Hindlimb muscle (tissue), 1 donor: ENCODE measurements around the gene SAMD5. TPM values are rescaled to one million over a fixed set of nuclear protein-coding genes. Genes with fewer than 3 reads are reported as not detected.
"Not testable (repeated sequence)": the region's sequence is repeated elsewhere in the genome, so short reads cannot be mapped to it uniquely, and the experiment has no call there.

Experiments
- DNase-seq: peaks from one replicate; pipeline ENCODE4 v3.0.0-alpha.2; 2013
- polyA plus RNA-seq: library from polyadenylated mRNA; unstranded; fragments of 120-200 nt; gene quantifications from one replicate; pipeline ENCODE4 v1.2.1, GENCODE V29; 2013; ENCODE audit not compliant: insufficient read length

SAMD5 gene
- polyA plus RNA-seq, 1 donor: 2.1 TPM

DNA sequence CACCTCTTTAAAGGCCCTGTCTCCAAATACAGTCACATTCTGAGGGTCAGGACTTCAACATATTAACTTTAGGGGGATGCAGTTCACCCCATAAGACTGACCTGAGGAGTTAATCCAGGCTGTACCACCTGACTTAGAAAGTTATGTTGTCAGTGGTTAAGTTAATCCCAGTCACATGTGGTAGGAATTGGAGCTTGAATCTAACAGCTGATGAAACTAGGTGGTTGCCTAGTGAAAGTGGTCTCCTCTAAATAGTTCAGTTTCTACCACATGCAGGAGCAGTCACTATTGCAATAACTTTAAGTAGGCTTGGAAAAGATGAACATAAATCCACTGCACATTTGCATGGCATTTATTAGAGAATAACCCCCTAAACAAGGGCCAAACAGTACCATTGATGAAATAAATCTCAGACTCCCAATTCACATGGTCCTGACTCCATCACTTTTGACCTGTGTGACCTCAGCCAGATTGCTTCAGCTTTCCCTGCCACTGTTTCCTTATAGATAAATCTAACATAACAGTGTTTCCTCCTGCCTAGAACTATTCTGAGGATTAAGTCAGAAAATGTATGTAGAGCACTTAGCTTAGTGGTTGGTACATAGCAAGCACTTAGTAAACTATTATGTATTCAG is 20.1 kb downstream of the SAMD5 start:
- no peak for DNase-seq

GRCh38 chr6:147530132-147531060 is 21.9 kb downstream of the SAMD5 start:
- no peak for DNase-seq

GRCh38 chr6:147531321-147531720 is 22.8 kb downstream of the SAMD5 start:
- no peak for DNase-seq

- DNase-seq: no peak
These were observed 25.8 kb downstream of the SAMD5 start for GRCh38 chr6:147534116-147534860.

- no peak for DNase-seq
These were observed 30.3 kb downstream of the SAMD5 start for GRCh38 chr6:147538821-147539220.

- no peak for DNase-seq
These were observed 31.6 kb downstream of the SAMD5 start for GRCh38 chr6:147540075-147540474.

GRCh38 chr6:147542436-147542835 is 33.9 kb downstream of the SAMD5 start:
- not testable (repeated sequence) for DNase-seq

GRCh38 chr6:147544420-147544819 is 35.9 kb downstream of the SAMD5 start:
- DNase-seq: no peak

DNA sequence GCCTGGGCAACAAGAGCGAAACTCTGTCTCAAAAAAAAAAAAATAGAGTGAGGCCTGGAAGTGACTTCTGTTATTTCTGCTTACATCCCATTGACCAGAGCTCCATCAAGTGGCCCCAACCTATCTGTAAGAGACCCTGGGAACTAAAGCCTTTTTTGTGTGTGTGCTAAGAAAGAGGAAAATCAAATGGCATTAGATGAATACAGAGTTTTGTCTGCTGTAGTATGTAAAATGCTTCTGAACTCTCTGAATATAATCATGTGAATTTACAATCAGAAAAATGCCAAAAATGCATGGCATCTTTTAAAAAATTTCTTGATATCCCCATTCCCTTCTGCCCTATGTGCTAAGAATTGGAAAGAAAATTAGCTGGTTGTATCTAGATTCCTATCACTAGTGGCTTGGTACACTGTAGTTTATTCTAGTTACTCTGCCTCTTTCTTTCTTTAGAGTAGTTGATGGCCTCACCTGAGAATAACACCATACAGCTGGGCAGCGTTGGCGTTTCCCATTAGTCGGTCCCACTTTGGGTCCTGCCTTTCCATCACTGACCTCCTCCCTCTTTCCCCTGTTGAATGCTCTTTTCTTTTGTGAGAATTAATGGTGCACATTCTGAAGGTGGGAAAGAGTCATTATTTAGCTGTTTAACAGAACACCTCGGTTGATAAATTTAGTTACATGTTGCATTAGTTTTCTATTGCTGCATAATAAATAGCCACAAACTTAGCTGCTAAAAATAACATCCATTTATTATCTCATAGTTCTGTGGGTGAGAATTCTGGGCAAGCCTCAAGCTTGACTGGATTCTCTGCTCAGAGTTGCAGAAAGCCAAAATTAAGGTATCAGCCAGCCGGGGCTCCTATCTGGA is 38.2 kb downstream of the SAMD5 start:
- DNase-seq: no peak

- DNase-seq: no peak
These were observed 38.9 kb downstream of the SAMD5 start for GRCh38 chr6:147547369-147547902.

- no peak for DNase-seq
These were observed 40.5 kb downstream of the SAMD5 start for GRCh38 chr6:147548921-147549475.

DNA sequence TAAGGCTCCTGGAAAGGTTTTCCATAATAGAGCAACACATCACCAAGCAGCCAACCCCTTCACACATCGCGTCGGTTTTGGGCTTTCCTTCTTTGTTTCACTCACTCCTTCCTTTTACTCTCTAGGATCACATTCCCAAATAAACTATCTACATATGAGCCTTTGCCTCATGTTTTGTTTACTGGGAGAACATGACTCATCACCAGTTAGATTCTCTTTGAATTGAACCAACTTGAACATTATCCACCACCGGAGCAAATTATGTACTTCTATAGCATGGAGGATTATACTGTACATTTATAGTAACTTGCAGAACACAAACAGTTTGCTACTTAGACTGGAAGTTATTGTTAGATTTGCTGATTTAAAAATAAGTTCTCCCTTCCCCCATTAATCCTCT is 41.0 kb downstream of the SAMD5 start:
- no peak for DNase-seq

DNA sequence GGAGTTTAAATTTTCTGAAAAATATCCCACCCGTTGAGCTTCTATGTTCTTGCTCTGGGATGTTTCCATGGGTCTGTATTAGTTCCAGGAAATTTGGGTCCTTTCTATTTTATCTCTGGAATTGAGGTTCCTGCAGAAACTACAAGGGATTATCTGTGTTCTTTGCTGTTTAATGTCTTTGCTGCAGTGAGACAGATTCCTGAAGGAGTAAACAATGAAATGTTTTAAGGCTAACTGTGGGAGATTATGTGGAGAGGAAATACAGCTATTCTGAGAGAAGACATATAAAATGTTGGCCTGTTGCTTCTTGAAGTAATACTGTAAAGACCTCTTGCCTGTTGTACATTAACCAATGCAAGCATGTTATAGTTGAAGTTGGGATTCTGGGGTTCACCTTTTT is 43.5 kb downstream of the SAMD5 start:
- DNase-seq: no peak

- no peak for DNase-seq
These were observed 44.6 kb downstream of the SAMD5 start for GRCh38 chr6:147553099-147553498.

GRCh38 chr6:147554281-147554680 is 45.8 kb downstream of the SAMD5 start:
- no peak for DNase-seq

- DNase-seq: no peak
These were observed 50.5 kb downstream of the SAMD5 start for GRCh38 chr6:147559006-147559405.

DNA sequence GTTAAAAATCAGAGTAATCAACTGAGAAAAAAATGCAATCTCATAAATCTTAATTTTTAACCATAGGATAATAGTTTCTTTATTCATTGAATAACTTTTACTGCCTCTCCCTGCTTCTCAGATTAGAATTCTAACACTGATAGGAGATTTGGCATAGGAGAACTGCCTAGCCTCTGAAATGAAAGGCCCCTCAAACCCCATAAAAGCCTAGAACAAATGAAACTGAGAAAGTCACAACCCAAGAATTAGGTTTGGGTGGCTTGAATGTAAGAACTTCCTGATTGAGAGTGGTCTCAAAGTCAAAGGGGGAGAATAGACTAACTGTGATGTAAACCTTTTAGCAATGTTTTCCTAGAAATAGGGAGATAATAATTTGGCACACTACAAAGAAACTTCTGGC is 52.2 kb downstream of the SAMD5 start:
- DNase-seq: no peak

- no peak for DNase-seq
These were observed 53.2 kb downstream of the SAMD5 start for GRCh38 chr6:147561726-147562125.

GRCh38 chr6:147563472-147563871 is 55.0 kb downstream of the SAMD5 start:
- no peak for DNase-seq

DNA sequence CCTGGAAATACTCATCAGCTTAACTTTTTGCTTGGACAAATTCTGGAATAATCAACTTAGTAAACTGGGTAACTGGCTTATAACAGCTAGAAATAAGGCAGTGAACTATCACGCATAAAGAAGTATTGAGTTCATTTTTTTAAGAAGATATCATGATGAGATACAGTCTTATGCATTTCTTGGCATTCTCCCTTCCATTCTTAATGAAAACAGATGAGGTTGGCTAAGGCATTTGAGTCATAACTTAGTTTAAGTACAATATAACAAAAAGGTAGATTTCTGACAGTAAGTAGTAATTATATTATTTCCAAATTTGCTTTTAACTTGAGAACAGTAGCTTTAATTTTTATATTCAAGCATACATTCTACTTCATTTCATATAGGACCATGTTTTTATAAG is 56.1 kb downstream of the SAMD5 start:
- DNase-seq: no peak

DNA sequence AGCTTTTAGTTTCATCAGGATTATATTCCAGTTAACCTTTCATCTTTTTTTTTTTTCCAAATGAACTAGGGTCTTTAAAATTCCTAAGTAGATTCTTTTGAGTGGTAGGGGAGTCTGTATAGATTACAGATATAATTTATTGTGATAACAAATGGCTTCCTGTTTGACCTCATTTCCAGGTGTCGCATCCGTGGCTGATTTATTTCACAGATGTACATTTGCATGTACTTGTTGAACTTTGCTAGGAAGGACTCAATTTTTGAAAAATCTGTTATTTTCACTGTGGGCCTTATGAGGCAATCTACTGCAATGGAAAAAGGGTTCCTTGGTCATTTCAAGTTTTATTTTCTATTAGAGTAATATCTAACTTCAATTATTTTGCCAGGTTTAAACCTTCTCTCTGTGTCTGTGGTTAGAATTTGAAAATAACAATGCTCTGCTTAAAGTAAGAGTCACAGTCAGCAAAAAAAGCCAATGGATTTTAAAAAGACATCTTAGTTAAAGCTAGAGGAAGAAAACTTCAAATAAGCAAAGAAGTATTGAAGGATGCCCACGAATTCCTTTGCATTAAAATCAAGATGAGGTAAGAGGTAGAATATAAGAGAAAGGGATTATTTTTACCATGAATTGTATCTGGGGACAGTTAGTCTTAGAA is 57.9 kb downstream of the SAMD5 start:
- DNase-seq: no peak
